GM12864 (cell line): ENCODE measurements around the gene DOP1B.

Source experiments
- DNase-seq: peaks from one replicate; pipeline ENCODE4 v3.0.0-alpha.2; 2011; ENCODE audit warnings: low read depth
- H3K4me3 ChIP-seq: 2 replicates; pipeline ENCODE4 v1.5.1; 2011; ENCODE audit warnings: mild to moderate bottlenecking, low read depth, low read length, control low read depth
- TF ChIP-seq, protein P1 (sequence below): IDR thresholded peaks from 2 replicates; pipeline ENCODE4 v1.5.1; 2011; ENCODE audit warnings: low read depth, mild to moderate bottlenecking, moderate library complexity, low read length, control low read depth, inconsistent platforms; ENCODE audit errors: missing control alignments

The DOP1B gene

GRCh38 chr21:36204980-36205379 is 48.4 kb downstream of the DOP1B start:
- DNase-seq, result no peak
- TF ChIP-seq, protein P1, sequence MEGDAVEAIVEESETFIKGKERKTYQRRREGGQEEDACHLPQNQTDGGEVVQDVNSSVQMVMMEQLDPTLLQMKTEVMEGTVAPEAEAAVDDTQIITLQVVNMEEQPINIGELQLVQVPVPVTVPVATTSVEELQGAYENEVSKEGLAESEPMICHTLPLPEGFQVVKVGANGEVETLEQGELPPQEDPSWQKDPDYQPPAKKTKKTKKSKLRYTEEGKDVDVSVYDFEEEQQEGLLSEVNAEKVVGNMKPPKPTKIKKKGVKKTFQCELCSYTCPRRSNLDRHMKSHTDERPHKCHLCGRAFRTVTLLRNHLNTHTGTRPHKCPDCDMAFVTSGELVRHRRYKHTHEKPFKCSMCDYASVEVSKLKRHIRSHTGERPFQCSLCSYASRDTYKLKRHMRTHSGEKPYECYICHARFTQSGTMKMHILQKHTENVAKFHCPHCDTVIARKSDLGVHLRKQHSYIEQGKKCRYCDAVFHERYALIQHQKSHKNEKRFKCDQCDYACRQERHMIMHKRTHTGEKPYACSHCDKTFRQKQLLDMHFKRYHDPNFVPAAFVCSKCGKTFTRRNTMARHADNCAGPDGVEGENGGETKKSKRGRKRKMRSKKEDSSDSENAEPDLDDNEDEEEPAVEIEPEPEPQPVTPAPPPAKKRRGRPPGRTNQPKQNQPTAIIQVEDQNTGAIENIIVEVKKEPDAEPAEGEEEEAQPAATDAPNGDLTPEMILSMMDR, result no peak

GRCh38 chr21:36205962-36206361 is 49.3 kb downstream of the DOP1B start:
- TF ChIP-seq, protein P1, result no peak
- DNase-seq, result no peak
- no peak overlapping the region for H3K4me3 ChIP-seq

More at GRCh38 chr21:36204980-36205379, 48.4 kb downstream of the DOP1B start:
- H3K4me3 ChIP-seq, result no peak overlapping the region
